OCI-LY3 (cell line): ENCODE data around the gene ZNF436.

ENCODE experiments used
- H2AFZ ChIP-seq: fragments of 200-600, 300-600 bp; shearing (Covaris generic); 2 replicates; pipeline ENCODE4 v1.6.0; 2014; ENCODE audit warnings: antibody characterized with exemption, low read depth, low read length
- H3K27ac ChIP-seq: fragments of 200-600, 300-600 bp; sonication (generic); 2 replicates; pipeline ENCODE4 v1.5.1; 2014; ENCODE audit warnings: mild to moderate bottlenecking, low read length, moderate library complexity, mixed read lengths
- H3K27me3 ChIP-seq: fragments of 200-600, 300-600 bp; sonication (generic); 2 replicates; pipeline ENCODE4 v1.6.1; 2014; ENCODE audit warnings: low read depth, low read length, mixed read lengths
- H3K36me3 ChIP-seq: fragments of 200-600, 300-600 bp; sonication (generic); replicated peaks from 2 replicates; pipeline ENCODE3; 2014; ENCODE audit warnings: low read depth, low read length, mixed read lengths
- H3K4me1 ChIP-seq: fragments of 300-600, 200-600 bp; sonication (generic); 2 replicates; pipeline ENCODE4 v1.6.1; 2014; ENCODE audit warnings: low read length, mixed read lengths
- H3K4me2 ChIP-seq: fragments of 200-600, 300-600 bp; sonication (generic); 2 replicates; pipeline ENCODE4 v1.6.1; 2014; ENCODE audit warnings: low read length, mixed read lengths
- H3K4me3 ChIP-seq: fragments of 300-600, 200-600 bp; sonication (generic); 2 replicates; pipeline ENCODE4 v1.5.1; 2014; ENCODE audit warnings: antibody characterized with exemption, mild to moderate bottlenecking, low read length, moderate library complexity
- H3K79me2 ChIP-seq: fragments of 300-600, 200-600 bp; shearing (Covaris generic); 2 replicates; pipeline ENCODE4 v1.6.1; 2014; ENCODE audit warnings: mild to moderate bottlenecking, low read length, mixed read lengths
- H3K9ac ChIP-seq: fragments of 300-600, 200-600 bp; shearing (Covaris generic); 2 replicates; pipeline ENCODE4 v1.6.0; 2014; ENCODE audit warnings: mild to moderate bottlenecking, low read length, moderate library complexity
- H3K9me3 ChIP-seq: fragments of 200-600, 300-600 bp; shearing (Covaris generic); 2 replicates; pipeline ENCODE4 v1.6.1; 2014; ENCODE audit warnings: low read length, mixed read lengths; ENCODE audit not compliant: insufficient read depth
- H4K20me1 ChIP-seq: fragments of 200-600, 300-600 bp; sonication (generic); 2 replicates; pipeline ENCODE4 v1.6.1; 2016; ENCODE audit warnings: low read length, mixed read lengths; ENCODE audit not compliant: insufficient read depth
- EZH2phosphoT487 ChIP-seq: fragments of 200-600 bp; shearing (Covaris generic); IDR thresholded peaks from 2 replicates; pipeline ENCODE4 v1.6.1; 2018; ENCODE audit warnings: antibody characterized with exemption, mixed run types, low read depth
- TF ChIP-seq, protein P1 (sequence below): fragments of 200-600, 300-600 bp; sonication (generic); IDR thresholded peaks from 2 replicates; pipeline ENCODE4 v1.5.1; 2014; ENCODE audit warnings: antibody characterized with exemption, low read length, low read depth

ZNF436 gene

DNA sequence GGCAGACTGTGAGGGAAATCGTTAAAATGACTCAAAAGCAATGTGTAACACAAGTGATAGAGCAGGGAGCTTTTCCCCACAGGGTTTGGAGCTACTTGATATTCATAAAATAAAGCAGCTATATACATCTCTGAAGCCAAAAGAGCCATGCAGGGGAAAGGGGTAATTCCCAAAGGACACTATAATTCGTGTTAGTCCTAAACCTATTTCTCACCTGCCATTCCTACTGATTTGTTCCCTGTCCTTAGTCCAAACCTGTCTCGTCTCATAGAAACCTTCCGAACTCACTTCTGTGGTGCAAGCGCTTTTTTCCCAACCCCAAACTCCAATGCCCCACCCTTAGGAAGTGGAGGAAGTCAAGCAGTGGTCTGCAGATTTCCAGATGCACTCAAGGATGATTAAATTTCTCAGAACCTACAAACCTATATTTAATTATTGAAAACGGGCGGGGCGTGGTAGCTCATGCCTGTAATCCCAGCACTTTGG is 24.6 kb downstream of the ZNF436 start:
- H3K4me2 ChIP-seq: peak overlapping the region; percentile 94
- no peaks in the 10 kb centered on the region for H3K27me3 ChIP-seq
- peak overlapping the region; percentile 72 for H3K27ac ChIP-seq
- H2AFZ ChIP-seq: peak overlapping the region; percentile 75
- H3K36me3 ChIP-seq: no peaks in the 10 kb centered on the region
- peaks cover 34% of the 10 kb centered on the region for H4K20me1 ChIP-seq
- peaks cover 41% of the 10 kb centered on the region for H3K79me2 ChIP-seq
- TF ChIP-seq, protein P1, sequence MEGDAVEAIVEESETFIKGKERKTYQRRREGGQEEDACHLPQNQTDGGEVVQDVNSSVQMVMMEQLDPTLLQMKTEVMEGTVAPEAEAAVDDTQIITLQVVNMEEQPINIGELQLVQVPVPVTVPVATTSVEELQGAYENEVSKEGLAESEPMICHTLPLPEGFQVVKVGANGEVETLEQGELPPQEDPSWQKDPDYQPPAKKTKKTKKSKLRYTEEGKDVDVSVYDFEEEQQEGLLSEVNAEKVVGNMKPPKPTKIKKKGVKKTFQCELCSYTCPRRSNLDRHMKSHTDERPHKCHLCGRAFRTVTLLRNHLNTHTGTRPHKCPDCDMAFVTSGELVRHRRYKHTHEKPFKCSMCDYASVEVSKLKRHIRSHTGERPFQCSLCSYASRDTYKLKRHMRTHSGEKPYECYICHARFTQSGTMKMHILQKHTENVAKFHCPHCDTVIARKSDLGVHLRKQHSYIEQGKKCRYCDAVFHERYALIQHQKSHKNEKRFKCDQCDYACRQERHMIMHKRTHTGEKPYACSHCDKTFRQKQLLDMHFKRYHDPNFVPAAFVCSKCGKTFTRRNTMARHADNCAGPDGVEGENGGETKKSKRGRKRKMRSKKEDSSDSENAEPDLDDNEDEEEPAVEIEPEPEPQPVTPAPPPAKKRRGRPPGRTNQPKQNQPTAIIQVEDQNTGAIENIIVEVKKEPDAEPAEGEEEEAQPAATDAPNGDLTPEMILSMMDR: no peak
- no peak for TF ChIP-seq EZH2phosphoT487
- peak overlapping the region; percentile 98 for H3K4me3 ChIP-seq
- no peaks in the 10 kb centered on the region for H3K9me3 ChIP-seq
- peak overlapping the region; percentile 98 for H3K9ac ChIP-seq
- H3K4me1 ChIP-seq: peaks cover 26% of the 10 kb centered on the region

GRCh38 chr1:23344111-23344986 is 25.3 kb downstream of the ZNF436 start, which contains the start of gene HNRNPR:
HNRNPR (minus strand) TSS chr1:23344284; CDS start chr1:23341008, 3,276 bp downstream.
- Histone ChIP-seq H3K36me3 (no peaks in the 10 kb centered on the region), H3K4me3 (peak within 1 kb of the TSS; percentile 98), H3K27me3 (no peaks in the 10 kb centered on the region), H3K27ac (peak within 1 kb of the TSS; percentile 76), H4K20me1 (peaks cover 41% of the 10 kb centered on the region), H3K4me2 (peak within 1 kb of the TSS; percentile 94), H2AFZ (peak within 1 kb of the TSS; percentile 75), H3K79me2 (peaks cover 48% of the 10 kb centered on the region), H3K9me3 (no peaks in the 10 kb centered on the region), H3K9ac (peak within 1 kb of the TSS; percentile 98), H3K4me1 (peaks cover 31% of the 10 kb centered on the region)
- TF ChIP-seq, protein P1: no peak
- no peak for TF ChIP-seq EZH2phosphoT487

DNA sequence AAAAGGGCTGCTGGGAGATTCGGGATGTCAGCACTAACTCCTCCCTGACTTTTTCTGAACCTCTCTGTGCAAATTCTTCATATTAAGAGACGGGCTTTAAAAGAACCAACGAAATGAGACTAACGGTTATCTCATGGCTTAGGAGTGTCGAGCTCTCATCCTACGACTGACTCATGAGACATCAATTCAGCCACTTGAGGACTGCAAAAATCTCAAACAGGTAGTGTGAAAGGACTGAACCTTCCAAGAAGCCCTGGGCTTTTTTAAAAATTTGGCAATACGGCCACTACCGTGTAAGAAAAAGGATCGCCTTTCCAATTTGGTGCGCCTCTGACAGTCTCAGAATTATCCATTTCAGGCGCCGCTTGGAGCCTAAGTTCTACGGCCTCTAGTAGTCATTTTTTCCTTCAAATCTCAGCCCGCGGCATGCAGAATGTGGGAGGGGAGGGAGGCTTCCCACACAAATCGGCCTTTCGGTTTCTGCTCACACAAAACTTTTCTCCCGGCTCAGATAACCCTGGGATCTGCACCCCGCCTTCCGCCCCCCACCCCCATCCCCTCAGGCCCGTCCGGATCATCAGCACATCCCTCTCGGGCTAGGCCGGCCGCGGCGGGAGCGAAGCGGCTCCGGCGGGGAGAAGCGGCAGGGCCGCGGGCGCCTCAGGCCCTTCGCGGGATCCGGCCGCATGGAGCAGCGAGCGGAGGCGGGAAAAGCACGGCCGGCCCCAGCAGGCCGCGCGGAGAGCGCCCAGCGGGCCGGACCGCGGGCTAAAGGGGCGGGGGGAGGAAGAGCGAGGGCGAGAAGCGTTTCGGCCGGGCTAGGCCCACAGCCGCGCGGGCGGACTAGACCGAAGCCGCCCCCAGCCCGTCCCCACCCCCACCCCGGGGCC is 26.2 kb downstream of the ZNF436 start:
- Histone ChIP-seq H3K4me3 (peak overlapping the region; percentile 98), H3K9ac (peak overlapping the region; percentile 91), H3K27me3 (no peaks in the 10 kb centered on the region), H3K79me2 (peaks cover 57% of the 10 kb centered on the region), H4K20me1 (peaks cover 50% of the 10 kb centered on the region), H3K9me3 (no peaks in the 10 kb centered on the region), H3K27ac (peak overlapping the region; percentile 76), H2AFZ (no peak overlapping the region), H3K36me3 (no peaks in the 10 kb centered on the region), H3K4me2 (peak overlapping the region; percentile 90), H3K4me1 (peaks cover 31% of the 10 kb centered on the region)
- TF ChIP-seq EZH2phosphoT487: no peak
- TF ChIP-seq, protein P1: no peak
